ENCODE data around the gene PITPNM3.

The PITPNM3 gene

DNA sequence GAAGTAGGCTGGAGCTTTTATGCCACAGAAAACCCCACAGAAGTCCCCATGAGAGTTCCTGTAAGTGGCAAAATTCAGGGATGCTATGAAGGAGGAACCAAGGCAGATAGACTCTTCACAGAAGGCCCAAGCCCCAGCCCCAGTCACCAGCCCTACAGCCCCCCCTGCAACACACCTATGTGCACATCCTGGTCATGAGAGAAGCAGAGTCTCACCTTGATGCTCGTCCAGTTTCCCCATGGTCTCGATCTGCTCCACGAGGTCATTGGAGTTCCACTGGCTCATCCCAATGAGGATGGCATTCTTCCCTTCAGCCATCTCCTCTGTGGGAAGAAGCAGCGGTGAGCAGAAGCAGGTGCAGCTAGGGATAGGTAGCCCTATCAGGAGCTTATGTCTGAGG lies 31.2 kb downstream of the PITPNM3 start:
- DNase-seq: no peak

DNA sequence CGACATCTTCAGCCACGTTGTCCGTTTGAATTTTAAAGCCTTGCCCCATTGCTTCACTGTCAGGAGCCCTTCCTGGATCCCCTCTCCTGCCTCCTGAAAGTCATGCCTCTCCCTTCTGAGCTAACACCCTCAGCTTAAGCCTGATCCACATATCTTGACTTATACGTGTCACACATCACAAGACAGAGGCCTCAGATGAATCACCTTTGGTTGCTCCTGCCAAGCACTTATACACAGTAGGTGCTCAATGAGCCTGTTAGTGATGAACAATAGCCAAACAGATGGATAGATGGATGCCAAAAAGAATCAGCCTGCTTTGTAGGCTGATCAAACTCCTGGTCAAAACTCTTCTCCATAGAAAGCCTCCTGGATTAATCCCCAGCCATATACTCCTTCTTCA lies 31.8 kb downstream of the PITPNM3 start:
- DNase-seq: no peak

- no peak for DNase-seq
Measured at GRCh38 chr17:6523809-6524355, 32.5 kb downstream of the PITPNM3 start.

- DNase-seq: no peak
Measured at GRCh38 chr17:6523330-6523729, 33.0 kb downstream of the PITPNM3 start.

DNA sequence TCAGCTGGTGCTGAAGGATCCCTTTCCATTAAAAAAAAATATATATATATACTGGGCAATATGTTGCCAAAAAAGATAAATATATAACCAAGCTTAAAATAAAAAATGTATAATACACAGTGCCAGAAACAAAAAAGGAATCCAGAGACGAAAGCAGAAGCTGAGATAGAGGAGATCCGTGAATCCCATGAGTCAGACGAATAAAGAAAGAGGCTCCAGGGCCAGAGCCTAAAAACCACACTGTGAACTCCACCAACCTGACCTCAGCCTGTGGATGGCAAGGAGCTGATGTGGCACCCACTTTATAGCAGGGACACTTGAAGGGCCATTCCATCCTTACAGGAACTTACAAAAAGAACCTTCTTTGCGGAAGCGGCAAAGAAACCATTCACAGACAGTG lies 34.8 kb downstream of the PITPNM3 start:
- no peak for DNase-seq

DNA sequence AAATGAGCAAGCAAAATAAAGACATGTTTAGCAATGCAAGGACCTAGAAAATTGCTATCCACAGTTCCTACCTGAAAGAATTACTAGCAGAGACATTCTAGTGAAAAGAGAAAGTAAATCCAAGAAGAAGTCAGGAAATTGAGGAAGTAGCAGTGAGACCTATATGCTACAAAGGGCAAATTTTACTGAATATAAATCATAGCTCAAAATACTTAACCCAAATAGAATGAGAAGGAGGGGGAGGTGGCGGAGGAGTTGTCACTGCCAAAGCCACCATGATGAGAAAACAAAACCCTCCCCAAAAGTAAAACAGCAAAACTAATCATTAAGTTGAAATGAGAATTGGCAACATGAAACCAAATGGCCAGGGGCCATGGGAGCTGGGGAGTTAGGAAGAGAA lies 39.3 kb downstream of the PITPNM3 start:
- no peak for DNase-seq

DNA sequence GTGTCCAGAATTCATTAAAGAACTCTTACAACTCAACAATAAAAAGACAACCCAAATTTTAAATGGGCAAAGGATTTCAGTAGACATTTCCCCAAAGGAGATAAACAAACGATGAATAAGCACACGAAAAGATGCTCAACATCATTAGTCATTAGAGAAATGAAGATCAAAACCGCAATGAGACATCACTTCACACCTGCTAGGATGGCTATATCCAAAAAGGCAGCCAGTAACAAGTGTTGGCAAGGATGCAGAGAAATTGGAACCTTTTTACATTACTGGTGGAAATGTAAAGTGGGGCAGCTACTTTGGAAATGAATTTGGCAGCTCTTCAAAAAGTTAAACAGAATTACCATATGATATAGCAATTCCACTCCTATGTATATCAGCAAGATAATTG lies 42.0 kb downstream of the PITPNM3 start:
- no peak for DNase-seq

DNA sequence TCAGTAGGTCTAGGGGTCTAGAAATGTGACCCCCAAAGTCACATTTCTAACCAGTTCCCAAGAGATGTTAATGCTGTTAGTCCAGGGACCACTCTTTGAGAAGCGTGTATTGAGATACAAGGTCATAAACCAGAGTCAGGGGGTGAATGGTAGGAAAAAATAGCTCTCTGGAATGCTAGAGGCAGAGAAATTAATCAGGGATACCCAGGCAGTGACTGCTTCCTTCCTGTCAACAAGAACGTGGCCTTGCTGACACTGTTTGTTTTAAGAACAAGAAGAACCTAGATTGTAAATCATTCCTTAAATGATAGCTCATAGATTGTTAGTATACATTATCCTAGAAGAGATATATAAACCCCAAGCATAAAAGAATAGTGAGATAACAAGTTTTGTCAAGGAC lies 43.8 kb downstream of the PITPNM3 start:
- DNase-seq: no peak

DNA sequence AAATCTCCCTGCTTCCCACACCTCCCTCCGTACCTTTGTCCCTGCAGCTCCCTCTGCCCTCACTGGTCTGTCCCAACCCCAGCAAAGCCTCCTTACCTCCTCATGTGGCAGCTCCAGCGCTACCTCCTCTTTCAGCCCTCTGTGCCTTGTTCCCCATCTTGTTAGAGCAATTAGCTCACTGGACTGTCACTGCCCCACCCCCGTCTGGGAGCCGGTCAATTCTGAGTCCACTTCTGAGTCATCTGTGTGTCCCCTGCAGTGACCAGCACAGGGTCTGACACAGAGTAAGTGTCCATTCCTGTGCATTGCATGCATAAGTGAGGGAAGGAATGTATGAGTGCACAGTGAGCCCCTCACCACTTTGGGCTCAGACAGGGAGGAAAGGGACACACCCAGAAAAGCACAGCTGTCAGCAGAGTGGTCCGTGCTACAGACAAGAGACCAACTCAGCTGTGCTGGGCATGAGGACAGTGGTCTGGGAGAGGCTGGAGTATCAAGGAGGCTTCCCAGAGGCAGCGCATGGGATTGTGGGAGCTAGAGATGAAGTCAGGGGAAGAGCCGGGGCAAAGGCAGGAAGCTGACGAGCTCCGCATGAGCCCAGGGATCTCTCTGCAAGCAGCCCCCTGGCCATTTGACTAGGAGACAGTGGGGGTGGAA lies 45.9 kb downstream of the PITPNM3 start:
- DNase-seq: no peak

DNA sequence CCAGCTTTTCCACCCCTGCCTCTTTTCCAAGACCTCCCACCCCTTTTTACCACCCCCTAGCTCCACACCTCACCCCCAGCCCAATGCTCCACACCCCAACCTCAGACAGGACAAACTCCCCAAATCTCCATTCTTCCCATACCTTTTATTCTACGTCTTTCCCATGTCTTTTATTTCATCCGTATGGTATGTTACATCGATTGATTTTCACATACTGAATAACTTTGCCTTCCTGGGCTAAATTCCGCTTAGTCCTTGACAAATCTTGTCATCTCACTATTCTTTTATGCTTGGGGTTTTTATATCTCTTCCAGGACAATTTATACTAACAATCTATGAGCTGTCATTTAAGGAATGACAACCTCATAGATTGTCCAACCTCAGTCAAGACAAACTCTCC lies 46.4 kb downstream of the PITPNM3 start:
- DNase-seq: no peak

DNA sequence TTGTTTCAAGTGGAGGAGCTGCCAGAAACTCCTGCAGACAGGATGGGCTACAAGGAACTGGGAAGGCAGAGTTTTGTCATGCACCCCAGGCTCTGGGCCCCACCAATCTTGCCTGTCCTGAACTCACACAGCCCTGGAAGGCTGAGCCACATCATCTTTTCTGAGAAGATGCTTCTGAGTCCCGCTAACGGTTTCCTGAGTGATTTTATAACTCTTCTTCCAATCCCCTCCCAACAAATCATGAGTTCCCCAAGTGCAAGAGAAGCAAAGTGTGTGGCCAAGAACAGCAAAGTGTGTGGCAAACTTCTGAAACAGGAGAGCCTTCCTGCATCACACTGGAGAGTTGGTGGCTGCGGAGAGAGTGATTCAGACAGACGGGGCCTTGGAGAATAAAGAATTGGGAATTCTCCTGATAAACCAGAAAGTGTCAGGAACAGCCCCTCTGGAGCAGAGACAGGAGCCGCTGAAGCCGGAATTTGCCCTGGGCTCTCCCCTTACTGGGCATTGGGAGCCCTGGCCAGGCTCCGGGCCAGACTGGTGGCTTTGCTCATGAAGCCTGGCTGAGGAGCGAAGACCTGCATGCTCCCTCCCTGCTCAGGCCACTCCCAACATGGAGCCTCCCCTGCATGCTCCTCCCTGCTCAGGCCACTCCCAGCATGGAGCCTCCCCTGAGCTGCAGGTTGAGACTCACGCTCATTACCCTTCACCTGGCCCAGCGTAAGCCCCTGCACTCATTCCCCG lies 47.2 kb downstream of the PITPNM3 start:
- DNase-seq: no peak

- DNase-seq: peak; percentile 15
Measured at GRCh38 chr17:6508519-6509030, 47.8 kb downstream of the PITPNM3 start.

DNA sequence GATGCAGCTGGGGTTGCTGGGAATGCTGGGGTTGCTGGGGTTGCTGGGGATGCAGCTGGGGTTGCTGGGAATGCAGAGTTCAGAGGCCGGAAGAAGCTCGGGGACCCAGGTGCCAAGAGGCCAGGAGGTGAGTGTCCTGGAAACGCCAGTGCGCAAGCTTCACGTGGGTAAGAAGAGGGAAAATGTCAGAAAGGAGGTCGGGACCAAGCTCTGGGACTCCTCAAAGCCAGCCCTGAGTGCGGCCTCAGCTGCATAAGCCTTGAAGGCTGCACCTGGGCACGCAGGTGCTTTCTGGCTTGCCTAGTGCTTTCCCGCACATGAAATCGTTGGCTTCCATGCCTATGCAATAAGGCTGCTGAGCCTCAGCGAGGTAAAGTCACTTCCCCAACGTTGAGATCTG lies 48.3 kb downstream of the PITPNM3 start:
- DNase-seq: no peak

DNA sequence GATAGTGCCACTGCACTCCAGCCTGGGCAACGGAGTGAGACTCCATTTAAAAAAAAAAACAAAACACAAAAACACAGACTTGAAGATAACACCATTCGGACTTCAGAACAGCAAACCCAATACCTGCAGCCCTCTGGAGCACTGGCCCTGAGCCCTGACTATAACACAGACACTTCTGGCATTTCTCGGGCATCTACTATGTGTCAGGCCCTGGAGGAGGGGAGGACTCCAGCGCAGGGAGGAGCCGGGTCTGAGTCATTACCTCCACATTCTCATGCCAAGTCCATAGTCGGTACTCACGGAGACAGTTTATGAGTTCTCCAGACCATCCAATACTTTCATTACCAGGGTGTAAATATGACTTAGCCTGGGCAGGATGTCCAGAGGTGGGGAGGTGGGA lies 48.8 kb downstream of the PITPNM3 start:
- no peak for DNase-seq

GRCh38 chr17:6506679-6507231 lies 49.6 kb downstream of the PITPNM3 start:
- no peak for DNase-seq

DNA sequence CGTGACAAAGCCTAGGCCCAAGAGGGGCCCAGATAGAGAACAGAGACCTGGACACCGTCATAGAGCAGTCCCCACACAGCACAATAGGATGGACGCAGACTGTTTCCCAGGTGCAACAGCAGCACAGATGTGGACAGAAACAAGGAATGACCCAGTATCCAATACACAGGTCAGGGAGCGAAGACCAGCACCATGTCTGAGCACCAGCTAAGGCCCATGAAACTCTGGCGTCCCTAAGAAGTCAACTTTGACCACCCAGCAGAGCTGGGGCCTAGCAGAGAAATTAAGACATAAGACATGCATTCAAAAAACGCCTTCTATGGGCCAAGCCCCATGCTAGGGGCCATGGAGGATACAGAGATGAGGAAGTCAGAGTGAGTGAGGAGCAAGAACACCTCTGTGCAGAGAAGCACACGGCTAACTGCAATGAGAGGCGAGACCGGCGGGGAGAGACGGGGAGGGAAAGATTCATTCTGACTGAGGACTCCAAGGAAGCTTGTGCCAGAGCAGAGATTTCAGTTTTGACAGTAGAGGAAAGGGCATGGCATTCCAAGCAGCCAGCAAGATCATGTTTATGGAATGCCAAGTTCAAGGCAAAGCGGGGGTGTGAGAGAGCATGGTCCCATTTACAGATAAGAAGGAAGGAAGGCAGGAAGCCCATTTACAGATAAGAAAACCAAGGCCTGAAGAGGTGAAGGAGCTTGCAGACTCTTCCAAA lies 50.8 kb downstream of the PITPNM3 start:
- no peak for DNase-seq

DNA sequence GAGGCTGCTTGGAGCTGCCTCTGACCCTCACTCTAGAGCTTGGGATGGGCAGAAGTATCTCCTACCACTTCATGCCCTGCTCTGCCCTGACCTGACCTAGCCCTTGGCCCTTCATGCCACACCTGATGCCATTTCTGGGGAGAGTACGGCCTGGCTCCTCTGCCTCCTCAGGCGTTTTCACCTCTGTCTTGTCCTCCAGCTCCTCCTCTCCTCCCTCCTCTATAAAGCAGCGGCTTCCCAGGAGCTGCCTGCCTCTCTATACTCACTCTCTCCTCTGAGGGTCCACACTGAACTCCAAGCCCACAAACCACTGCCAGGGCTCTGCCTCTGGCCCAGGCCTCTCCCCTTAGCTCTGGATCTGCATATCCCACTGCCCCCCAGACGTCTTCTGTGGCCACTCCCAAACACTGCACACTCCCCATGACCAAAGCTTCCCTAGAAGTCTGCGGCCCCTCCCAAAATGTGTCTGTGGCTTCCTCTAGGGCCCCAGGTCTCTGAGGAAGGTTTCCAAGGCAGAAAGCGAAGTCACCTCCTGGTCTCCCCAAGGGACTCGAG lies 52.6 kb downstream of the PITPNM3 start:
- no peak for DNase-seq

- no peak for DNase-seq
Measured at GRCh38 chr17:6502871-6503509, 53.4 kb downstream of the PITPNM3 start.

GRCh38 chr17:6502142-6502541 lies 54.2 kb downstream of the PITPNM3 start:
- no peak for DNase-seq

DNA sequence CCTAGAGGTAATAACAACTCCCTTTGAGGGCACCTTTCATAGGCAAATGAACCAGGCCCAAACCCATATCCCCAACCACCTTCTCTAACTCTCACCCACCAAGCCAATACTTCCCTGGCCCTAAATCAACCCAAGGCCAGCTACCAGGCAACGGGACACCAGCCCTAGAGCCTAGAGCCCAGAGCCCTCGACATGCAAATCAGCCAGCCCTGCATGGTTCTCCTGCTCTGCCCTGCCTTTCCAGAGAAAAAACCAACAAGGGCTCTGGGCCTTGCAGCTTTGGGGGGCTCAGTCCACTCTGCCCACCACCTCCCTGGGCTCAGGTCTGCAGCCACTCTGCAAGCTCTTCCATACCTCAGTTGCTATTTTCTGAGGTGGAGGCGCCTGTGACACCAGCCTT lies 55.0 kb downstream of the PITPNM3 start:
- no peak for DNase-seq

DNA sequence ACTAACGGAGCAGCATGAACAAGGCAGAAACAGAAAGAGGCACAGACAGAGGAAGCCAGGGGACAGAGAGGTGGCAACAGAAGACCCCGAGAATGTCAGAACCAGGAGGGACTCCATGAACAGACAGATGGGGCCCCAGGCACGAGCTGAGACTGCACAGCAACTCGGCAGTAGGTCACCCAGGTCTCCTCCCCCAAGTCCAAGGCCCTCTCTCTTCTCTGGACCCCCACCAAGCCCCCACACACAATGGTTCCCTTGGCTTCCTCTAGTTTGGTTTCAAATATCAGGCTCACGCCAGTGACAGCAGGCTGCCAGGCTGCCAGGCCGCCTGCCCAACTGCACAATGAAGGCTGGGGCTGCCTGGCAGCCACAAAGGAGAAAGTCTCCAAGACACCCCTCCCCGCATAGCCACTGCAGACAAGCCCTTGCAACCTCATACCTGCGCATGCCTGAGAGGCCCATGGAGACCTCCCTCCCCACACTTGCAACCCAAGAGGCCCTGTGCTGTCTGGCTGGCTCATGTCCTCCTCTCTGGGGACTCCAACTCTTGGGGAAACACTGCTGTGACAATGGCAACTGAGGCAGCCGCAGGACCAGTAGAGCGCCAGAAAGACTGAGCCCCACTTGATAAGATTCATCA lies 57.3 kb downstream of the PITPNM3 start:
- no peak for DNase-seq

DNA sequence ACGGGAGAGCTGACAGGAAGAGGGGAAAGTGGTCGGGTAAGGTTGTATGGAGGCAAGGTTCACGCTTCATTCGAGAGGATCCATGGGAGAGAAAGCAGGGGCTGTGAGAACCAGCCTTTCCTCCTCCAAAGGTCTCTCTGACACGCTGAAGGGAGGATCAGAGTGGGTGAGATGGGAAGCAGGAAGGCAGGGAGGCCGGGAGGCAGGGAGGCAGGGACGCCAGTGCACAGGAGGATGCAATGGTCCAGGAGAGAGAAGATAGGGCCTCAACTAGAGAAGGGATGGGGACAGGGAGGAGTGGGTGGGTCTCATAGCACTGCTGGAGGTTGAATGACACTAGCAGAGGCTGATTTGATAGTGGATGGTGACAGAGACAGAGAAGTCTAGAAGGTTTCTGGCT lies 58.0 kb downstream of the PITPNM3 start:
- DNase-seq: no peak

Data from NCI-H2227 treated with DMSO at 0.1 percent for 48 hours (cell line).